NCI-H2107 (cell line): ENCODE data around the gene DISP3.

ENCODE experiments used
- DNase-seq: peaks from one replicate; lab custom pipeline; 2025; lab: John Stamatoyannopoulos, UW

The DISP3 gene, protein sequence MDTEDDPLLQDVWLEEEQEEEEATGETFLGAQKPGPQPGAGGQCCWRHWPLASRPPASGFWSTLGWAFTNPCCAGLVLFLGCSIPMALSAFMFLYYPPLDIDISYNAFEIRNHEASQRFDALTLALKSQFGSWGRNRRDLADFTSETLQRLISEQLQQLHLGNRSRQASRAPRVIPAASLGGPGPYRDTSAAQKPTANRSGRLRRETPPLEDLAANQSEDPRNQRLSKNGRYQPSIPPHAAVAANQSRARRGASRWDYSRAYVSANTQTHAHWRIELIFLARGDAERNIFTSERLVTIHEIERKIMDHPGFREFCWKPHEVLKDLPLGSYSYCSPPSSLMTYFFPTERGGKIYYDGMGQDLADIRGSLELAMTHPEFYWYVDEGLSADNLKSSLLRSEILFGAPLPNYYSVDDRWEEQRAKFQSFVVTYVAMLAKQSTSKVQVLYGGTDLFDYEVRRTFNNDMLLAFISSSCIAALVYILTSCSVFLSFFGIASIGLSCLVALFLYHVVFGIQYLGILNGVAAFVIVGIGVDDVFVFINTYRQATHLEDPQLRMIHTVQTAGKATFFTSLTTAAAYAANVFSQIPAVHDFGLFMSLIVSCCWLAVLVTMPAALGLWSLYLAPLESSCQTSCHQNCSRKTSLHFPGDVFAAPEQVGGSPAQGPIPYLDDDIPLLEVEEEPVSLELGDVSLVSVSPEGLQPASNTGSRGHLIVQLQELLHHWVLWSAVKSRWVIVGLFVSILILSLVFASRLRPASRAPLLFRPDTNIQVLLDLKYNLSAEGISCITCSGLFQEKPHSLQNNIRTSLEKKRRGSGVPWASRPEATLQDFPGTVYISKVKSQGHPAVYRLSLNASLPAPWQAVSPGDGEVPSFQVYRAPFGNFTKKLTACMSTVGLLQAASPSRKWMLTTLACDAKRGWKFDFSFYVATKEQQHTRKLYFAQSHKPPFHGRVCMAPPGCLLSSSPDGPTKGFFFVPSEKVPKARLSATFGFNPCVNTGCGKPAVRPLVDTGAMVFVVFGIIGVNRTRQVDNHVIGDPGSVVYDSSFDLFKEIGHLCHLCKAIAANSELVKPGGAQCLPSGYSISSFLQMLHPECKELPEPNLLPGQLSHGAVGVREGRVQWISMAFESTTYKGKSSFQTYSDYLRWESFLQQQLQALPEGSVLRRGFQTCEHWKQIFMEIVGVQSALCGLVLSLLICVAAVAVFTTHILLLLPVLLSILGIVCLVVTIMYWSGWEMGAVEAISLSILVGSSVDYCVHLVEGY (N-terminal part only)

DNA sequence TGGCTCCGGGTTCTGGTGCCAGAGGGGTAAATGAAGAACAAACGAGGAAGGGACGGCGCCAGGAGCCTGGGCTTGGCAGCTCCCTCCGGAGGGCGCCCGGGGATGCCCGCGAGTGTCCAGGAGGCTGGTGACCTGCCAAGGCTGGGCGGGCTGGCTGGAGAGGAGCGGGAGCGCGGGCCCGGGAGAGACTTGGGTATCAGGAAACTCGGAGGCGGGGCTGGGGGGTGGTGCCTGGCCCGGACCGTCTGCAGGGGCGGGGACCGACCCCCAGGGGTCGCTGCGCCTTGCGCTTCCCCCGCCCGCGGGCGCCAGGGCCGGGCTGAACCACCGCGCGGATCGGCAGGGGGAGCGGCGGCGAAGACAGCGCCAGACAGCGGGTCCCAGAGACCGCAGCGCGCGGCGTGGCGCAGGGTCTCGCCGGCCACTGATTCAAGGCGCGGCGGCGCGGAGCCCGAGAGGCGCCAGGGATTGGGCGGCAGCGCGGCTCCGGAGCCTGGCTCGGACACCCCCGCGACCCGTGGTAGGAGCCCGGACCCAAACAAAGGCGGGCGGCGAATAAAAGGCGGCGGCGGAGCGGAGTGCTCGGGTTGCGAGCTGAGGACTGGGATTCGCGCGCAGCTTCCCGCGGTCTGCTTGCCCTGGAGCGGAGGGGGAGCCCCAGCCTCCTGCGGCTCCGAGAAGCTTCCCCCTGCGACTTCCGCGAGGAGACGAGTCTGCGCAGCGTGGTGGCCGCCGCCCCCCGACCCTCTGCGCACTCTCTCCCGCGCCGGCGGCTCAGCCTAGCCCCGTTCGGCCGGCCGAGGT lies at the start of gene DISP3:
TSS of gene DISP3 (plus strand) at position 585 of the 804 bp plus-strand sequence. CDS start 21,838 bp downstream, outside the sequence.
- DNase-seq = peak; percentile 83

- DNase-seq = no peak
These were observed 49.7 kb upstream of the DISP3 start for GRCh38 chr1:11429226-11429625.

- DNase-seq = no peak
These were observed 49.0 kb upstream of the DISP3 start for GRCh38 chr1:11429935-11430334.

- no peak for DNase-seq
These were observed 46.9 kb upstream of the DISP3 start for GRCh38 chr1:11431941-11432507.

DNA sequence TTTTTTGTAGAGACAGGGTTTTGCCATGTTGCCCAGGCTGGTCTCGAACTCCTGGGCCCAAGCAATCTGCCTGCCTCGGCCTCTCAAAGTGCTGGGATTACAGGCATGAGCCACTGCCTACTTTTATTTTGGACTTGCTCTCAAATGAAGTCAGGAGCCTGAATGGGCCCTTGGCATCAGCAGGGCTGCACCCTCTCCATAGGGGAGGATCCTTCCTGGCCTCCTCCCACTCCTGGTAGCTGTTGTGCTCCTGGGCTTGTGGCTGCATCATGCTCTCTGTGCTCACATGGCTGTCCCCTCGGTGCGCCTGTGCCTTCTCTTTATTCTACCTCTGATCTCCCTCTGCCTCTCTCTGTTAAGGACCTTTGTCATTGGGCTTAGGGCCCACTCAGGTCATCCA lies 46.4 kb upstream of the DISP3 start:
- no peak for DNase-seq

DNA sequence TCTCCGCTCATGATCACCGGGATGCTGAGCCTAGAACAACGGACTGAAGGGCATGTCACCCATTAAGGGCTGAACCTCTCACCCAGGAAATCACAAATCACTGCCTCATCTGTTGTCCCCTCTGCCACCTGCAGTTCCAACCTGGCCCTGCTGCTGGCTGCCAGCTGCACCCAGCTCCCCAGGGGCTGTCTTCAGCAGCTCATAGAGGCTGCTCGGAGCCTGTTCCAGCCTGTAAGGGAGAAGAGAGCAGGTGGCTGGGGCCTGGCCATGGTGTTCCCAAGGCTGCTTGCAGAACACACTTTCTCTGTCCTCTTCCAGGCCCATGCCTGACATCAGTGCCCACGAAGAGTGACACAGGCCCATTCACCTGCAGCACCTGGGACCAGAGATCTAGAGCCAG lies 44.5 kb upstream of the DISP3 start:
- peak; percentile 74 for DNase-seq

DNA sequence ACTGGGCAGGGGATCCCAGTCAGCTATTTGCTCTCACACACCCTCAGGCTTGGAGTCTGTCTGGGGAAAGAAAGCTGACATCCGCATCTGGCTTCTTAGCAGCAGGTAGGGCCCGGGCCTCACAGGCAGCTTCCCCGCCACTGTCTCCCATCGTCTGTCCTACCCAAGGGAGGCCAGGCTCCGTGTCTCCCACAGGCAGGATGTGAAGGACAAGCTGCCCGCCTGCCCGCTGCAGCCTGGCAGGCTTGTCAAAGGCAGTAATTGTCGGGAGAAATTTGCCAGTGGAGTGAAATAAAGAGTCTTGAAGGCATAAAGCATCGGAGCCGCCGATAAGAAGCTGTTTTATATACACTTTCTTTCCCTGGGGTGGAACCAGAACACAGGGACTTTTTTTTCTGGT lies 44.0 kb upstream of the DISP3 start:
- DNase-seq = no peak

- no peak for DNase-seq
These were observed 40.0 kb upstream of the DISP3 start for GRCh38 chr1:11438996-11439395.

- no peak for DNase-seq
These were observed 37.6 kb upstream of the DISP3 start for GRCh38 chr1:11441211-11441952.

GRCh38 chr1:11443043-11443442 lies 35.9 kb upstream of the DISP3 start:
- no peak for DNase-seq

DNA sequence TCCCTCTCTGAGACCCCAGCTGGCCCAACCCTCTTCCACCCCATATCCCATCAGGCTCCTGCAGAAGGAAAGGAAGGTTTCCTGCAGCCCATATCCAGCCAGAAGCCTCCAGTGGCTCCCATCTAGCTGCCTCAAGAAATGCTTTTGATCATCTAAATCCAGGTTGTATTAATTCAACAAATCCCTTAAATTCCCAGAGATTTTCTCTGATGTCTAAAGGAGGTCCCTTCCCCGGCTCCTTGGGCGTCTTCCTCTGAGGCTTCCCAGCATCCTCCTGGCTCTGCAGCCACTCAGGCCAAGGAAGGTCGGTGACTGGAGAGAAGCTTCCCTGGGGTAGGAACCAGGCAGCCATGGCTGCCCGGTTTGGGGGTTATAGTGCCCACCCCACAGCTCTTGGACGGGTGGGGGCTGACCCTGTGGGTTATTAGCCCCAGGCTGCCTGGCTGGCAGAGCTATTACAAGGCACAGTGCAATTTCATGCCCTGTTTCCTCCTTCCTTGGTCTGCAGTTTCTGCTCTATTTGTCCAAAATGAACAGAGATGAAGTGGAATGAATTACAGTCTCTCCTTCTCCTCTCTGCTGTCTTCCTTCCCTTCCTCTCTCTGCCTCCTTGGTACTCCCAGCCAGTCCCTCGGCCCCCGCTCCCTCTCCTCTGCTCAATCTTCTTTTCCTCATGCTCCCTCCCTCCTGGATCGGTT lies 34.8 kb upstream of the DISP3 start:
- DNase-seq = no peak

GRCh38 chr1:11444907-11445306 lies 34.0 kb upstream of the DISP3 start:
- DNase-seq = no peak

- DNase-seq = no peak
These were observed 31.1 kb upstream of the DISP3 start for GRCh38 chr1:11447903-11448302.

GRCh38 chr1:11448373-11449099 lies 30.4 kb upstream of the DISP3 start:
- DNase-seq = no peak

GRCh38 chr1:11449100-11449403 lies 29.9 kb upstream of the DISP3 start:
- DNase-seq = no peak

DNA sequence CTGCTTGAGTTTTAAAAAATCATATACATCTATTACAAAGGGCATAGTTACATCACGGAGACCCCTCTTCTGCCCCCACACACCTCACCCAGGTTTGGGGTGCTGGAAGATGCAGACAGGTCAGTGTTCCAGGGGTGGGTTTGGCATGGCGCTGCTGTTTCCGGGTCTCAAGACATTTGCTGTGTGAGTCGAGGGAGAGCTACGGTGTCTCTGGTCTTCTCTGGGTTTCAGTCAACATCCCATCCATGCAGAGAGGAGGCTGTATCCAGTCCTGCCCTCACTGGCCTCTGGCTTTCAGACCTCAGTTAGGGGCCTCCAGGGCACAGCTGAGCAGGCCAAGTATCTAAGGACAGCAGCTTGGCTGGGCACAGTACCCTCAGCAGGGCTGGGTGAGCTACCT lies 28.6 kb upstream of the DISP3 start:
- no peak for DNase-seq

DNA sequence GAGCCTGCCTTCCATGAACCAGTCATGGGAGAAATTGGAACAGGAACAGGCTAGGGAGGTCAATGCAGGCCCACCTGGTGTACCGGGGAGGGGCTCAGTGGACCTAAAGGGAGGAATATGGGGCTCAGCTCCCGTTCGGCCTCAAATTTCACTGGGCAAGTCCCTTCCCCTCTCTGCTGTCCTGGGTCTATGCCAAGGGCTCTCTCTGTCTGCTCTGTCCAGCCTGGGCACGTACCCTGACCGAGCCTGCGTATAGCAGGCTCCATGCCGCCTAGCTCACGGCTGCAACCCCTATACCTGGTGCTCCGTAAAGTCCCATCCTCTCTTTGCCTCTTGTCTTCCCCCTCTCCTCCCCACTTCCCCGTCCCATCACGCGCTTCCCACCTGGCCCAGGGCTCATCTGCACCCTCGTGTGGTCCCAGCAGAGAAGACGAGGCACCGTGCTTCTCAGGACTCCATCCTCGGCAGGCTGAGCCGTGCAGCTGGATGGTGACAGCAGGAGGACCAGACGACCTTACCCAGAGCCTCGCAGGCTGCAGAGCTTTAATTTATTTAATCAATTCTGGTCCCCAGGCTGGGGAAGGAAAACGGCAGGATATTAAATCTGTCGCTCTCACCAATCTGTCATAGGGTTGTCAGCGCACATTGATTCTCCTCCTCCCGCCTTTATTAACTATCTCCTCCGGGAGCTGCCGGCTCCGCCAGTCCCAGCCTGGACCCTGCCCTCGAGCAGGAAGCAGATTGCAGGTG lies 25.0 kb upstream of the DISP3 start:
- DNase-seq = no peak

DNA sequence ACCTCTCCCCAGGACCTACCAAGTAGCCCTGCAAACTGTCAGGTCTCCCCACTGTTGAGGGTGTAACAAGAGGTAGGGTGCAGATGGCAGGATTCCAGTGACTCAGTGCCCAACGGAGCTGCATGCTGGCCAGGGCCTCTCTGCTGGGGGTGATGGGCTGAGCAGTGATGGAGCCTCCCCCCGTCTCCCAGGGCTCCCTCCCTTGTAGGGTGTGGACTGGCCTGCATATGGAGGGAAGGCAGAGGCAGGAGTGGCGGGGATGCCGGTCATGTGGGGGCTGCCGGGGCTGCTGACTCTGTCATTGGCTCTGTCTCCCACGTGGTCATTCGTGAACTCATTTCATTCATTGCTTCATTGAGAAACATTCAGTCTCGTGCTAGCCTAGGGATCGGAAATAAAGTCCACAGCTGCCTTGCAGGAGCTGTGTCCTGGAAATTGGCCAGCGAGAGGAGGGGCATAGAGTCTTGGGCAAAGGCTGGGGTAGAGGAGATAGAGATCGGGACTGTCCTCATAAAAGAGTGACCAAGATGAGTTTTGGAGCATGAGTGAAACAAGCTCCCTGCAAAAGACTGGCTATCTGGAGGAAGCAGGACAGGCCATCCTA lies 22.9 kb upstream of the DISP3 start:
- DNase-seq = no peak
